MM.1S (cell line): ENCODE measurements around the gene C1orf198.
A peak's percentile ranks its signal among the peaks of the same experiment; 100 is the strongest.

ENCODE experiments used
- DNase-seq: peaks from one replicate; pipeline ENCODE4 v3.0.0-alpha.2; 2015
- H2AFZ ChIP-seq: fragments of 300-600 bp; sonication (generic); 2 replicates; pipeline ENCODE4 v1.6.0; 2016; ENCODE audit warnings: antibody characterized with exemption, low read length
- H3F3A ChIP-seq: fragments of 300-600 bp; sonication (generic); 2 replicates; pipeline ENCODE4 v1.6.1; 2016; ENCODE audit warnings: mild to moderate bottlenecking, antibody characterized with exemption, low read length, moderate library complexity, mixed read lengths; ENCODE audit not compliant: insufficient read depth
- H3K27ac ChIP-seq: fragments of 300-600 bp; sonication (generic); 2 replicates; pipeline ENCODE4 v1.5.1; 2016; ENCODE audit warnings: mild to moderate bottlenecking, low read length
- H3K27me3 ChIP-seq: fragments of 300-600 bp; sonication (generic); replicated peaks from 2 replicates; pipeline ENCODE4 v1.6.0; 2016; ENCODE audit warnings: low read length; ENCODE audit not compliant: insufficient read depth
- H3K36me3 ChIP-seq: fragments of 300-600 bp; sonication (generic); replicated peaks from 2 replicates; pipeline ENCODE4 v1.6.1; 2016; ENCODE audit warnings: mild to moderate bottlenecking, low read length, mixed read lengths; ENCODE audit not compliant: insufficient read depth
- H3K4me1 ChIP-seq: fragments of 300-600 bp; sonication (generic); 2 replicates; pipeline ENCODE4 v1.6.1; 2016; ENCODE audit warnings: low read length, mixed read lengths
- H3K4me2 ChIP-seq: fragments of 300-600 bp; sonication (generic); 2 replicates; pipeline ENCODE4 v1.6.0; 2016; ENCODE audit warnings: low read depth, low read length
- H3K4me3 ChIP-seq: fragments of 300-600 bp; sonication (generic); 2 replicates; pipeline ENCODE4 v1.5.1; 2016; ENCODE audit warnings: low read length, mixed read lengths
- H3K79me2 ChIP-seq: fragments of 300-600 bp; sonication (generic); 2 replicates; pipeline ENCODE4 v1.6.1; 2016; ENCODE audit warnings: mixed run types, low read length, mixed read lengths
- H3K9ac ChIP-seq: fragments of 300-600 bp; sonication (generic); 2 replicates; pipeline ENCODE4 v1.6.1; 2016; ENCODE audit warnings: low read length, mixed read lengths
- H3K9me2 ChIP-seq: fragments of 300-600 bp; sonication (generic); replicated peaks from 2 replicates; pipeline ENCODE4 v1.6.1; 2016; ENCODE audit warnings: mild to moderate bottlenecking, low read length, mixed read lengths; ENCODE audit not compliant: insufficient read depth
- H3K9me3 ChIP-seq: fragments of 300-600 bp; sonication (generic); replicated peaks from 2 replicates; pipeline ENCODE4 v1.6.1; 2016; ENCODE audit warnings: mild to moderate bottlenecking, low read length, mixed read lengths; ENCODE audit not compliant: insufficient read depth
- H4K20me1 ChIP-seq: fragments of 300-600 bp; sonication (generic); 2 replicates; pipeline ENCODE4 v1.6.1; 2016; ENCODE audit warnings: mild to moderate bottlenecking, low read length, moderate library complexity, mixed read lengths; ENCODE audit not compliant: insufficient read depth
- EZH2 ChIP-seq: fragments of 300-600 bp; sonication (generic); optimal IDR thresholded peaks from 2 replicates; pipeline ENCODE3; 2017; ENCODE audit warnings: low read depth, mild to moderate bottlenecking, antibody characterized with exemption, low read length, mixed read lengths
- EZH2phosphoT487 ChIP-seq: fragments of 300-600 bp; sonication (generic); IDR thresholded peaks from 2 replicates; pipeline ENCODE4 v1.6.1; 2018; ENCODE audit warnings: antibody characterized with exemption, low read length
- TF ChIP-seq, protein P1 (sequence below): fragments of 300-600 bp; sonication (generic); IDR thresholded peaks from 2 replicates; pipeline ENCODE4 v1.5.1; 2016; ENCODE audit warnings: antibody characterized with exemption, low read length, mixed read lengths

Gene C1orf198

DNA sequence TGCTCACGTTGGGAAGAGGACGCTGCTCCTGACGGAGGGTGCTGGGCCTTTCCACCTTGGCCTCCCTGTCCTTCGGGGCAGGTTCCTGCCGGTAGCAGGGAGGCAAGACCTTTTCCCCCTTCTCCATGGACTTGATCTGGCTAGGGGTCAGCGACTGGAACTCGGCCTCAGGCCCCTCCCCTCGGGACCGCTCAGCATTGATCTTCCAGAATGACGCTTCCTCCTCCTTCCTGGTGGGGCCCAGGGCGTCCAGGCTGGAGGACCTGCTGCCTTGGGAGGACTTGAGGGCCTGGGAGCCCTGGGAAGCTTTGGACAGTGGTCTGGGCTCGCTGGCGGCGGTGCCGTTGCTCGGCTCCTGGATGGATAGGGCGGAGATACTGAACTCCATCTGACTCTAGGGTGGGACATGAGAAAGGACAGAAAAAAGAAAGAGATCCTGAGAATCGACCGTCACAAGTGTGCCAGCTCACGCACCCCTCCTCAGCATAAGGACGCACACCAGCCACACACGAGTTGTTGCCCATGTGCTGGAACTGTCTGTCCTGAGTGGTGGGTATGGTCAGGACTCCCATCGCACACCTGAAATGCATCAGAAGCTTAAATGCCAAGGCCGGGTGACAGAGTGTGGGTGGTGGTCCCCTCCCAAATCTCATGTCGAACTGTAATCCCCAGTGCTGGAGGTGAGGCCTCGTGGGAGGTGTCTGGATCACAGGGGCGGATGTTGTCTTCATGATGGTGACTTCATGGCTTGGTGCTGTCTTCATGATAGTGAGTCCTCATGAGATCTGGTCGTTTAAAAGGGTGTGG, 24.6 kb downstream of the C1orf198 start:
- H3K4me2 ChIP-seq: no peak overlapping the region
- DNase-seq: no peak
- H3K36me3 ChIP-seq: no peaks in the 10 kb centered on the region
- no peaks in the 10 kb centered on the region for H3F3A ChIP-seq
- H3K9ac ChIP-seq: no peak overlapping the region
- no peaks in the 10 kb centered on the region for H3K27me3 ChIP-seq
- H4K20me1 ChIP-seq: no peaks in the 10 kb centered on the region
- no peak overlapping the region for H3K4me3 ChIP-seq
- no peak overlapping the region for H3K27ac ChIP-seq
- no peak for TF ChIP-seq EZH2phosphoT487
- TF ChIP-seq, protein P1, sequence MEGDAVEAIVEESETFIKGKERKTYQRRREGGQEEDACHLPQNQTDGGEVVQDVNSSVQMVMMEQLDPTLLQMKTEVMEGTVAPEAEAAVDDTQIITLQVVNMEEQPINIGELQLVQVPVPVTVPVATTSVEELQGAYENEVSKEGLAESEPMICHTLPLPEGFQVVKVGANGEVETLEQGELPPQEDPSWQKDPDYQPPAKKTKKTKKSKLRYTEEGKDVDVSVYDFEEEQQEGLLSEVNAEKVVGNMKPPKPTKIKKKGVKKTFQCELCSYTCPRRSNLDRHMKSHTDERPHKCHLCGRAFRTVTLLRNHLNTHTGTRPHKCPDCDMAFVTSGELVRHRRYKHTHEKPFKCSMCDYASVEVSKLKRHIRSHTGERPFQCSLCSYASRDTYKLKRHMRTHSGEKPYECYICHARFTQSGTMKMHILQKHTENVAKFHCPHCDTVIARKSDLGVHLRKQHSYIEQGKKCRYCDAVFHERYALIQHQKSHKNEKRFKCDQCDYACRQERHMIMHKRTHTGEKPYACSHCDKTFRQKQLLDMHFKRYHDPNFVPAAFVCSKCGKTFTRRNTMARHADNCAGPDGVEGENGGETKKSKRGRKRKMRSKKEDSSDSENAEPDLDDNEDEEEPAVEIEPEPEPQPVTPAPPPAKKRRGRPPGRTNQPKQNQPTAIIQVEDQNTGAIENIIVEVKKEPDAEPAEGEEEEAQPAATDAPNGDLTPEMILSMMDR: no peak
- TF ChIP-seq EZH2: no peak
- H3K9me3 ChIP-seq: no peaks in the 10 kb centered on the region
- H3K9me2 ChIP-seq: no peaks in the 10 kb centered on the region
- no peaks in the 10 kb centered on the region for H3K79me2 ChIP-seq
- H2AFZ ChIP-seq: no peak overlapping the region
- H3K4me1 ChIP-seq: no peaks in the 10 kb centered on the region

DNA sequence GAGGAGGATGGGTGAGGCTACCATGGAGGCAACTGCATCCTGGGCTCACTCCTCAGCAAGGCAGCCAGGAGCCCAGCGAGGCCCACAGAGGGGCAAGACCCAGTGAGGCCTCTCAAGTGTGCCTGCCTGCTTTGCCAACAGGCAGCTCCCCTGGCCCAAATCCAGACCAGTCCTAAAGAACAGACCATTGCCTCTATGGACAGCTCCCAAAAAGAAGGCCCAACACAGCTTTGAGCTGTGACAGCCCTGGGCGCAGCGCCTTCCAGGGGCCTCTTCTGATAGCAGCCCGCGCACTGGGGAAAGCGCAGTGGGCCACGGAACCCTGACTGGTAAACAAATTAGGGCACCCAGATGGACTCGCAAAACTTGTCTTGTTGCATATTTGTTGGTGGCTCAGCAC, 25.5 kb downstream of the C1orf198 start:
- Histone ChIP-seq H3K4me1 (no peaks in the 10 kb centered on the region), H3K36me3 (no peaks in the 10 kb centered on the region), H3K4me2 (no peak overlapping the region), H2AFZ (no peak overlapping the region), H3K9me3 (no peaks in the 10 kb centered on the region), H4K20me1 (no peaks in the 10 kb centered on the region), H3K9ac (no peak overlapping the region), H3K4me3 (no peak overlapping the region), H3K9me2 (no peaks in the 10 kb centered on the region), H3F3A (no peaks in the 10 kb centered on the region), H3K27ac (no peak overlapping the region), H3K27me3 (no peaks in the 10 kb centered on the region), H3K79me2 (no peaks in the 10 kb centered on the region)
- no peak for DNase-seq
- TF ChIP-seq, protein P1: no peak
- no peak for TF ChIP-seq EZH2phosphoT487
- no peak for TF ChIP-seq EZH2

DNA sequence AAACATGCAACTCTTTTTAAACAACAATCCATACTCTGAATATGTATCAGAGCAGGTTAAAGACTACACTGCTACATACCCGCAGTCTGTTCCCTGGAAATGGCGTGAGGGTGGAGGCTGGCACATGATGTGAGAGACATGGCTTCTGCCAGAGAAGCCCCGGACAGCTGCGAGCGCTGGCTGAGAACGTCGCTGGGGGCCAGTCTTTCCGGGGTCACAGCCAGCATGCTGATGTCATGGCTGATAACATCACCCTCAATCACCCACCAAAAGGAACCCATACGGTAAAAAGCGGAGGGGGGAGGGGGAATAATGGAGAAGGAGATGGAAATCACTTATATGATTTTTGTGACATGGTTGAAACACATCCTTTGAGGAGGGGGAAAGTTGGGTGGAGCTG, 29.1 kb downstream of the C1orf198 start:
- no peaks in the 10 kb centered on the region for H3K36me3 ChIP-seq
- no peaks in the 10 kb centered on the region for H3K79me2 ChIP-seq
- H3K27me3 ChIP-seq: no peaks in the 10 kb centered on the region
- no peak for DNase-seq
- TF ChIP-seq EZH2phosphoT487: no peak
- TF ChIP-seq EZH2: no peak
- H3K4me2 ChIP-seq: no peak overlapping the region
- peaks cover 20% of the 10 kb centered on the region for H3K4me1 ChIP-seq
- no peaks in the 10 kb centered on the region for H4K20me1 ChIP-seq
- H2AFZ ChIP-seq: no peak overlapping the region
- no peak overlapping the region for H3K9ac ChIP-seq
- H3K9me2 ChIP-seq: no peaks in the 10 kb centered on the region
- H3F3A ChIP-seq: peaks cover 16% of the 10 kb centered on the region
- no peaks in the 10 kb centered on the region for H3K9me3 ChIP-seq
- no peak overlapping the region for H3K4me3 ChIP-seq
- no peak overlapping the region for H3K27ac ChIP-seq

DNA sequence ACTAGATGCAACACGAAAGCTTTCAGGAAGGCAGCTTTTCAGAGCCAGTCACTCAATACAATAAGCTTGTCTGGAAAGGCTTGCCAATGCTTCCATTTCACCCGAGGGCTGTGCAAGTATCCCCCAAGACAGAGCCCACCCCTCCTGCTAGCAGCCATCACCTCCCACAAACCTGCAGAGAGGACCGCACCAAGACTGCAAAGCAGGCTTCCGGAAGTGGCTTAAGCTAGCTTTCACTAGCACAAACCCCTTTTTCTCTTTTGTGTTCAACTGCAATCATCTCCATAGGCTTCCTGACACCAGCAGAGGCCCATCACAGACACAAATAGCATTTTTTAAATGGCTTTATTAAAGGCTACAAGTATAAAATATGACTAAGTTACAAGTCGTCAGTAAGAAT, 31.5 kb downstream of the C1orf198 start:
- no peak for TF ChIP-seq EZH2
- no peak for TF ChIP-seq EZH2phosphoT487
- TF ChIP-seq, protein P1: no peak
- Histone ChIP-seq H3K4me3 (peak overlapping the region; percentile 36), H3F3A (peaks cover 16% of the 10 kb centered on the region), H3K9me3 (no peaks in the 10 kb centered on the region), H3K9ac (no peak overlapping the region), H3K36me3 (no peaks in the 10 kb centered on the region), H4K20me1 (no peaks in the 10 kb centered on the region), H3K27me3 (no peaks in the 10 kb centered on the region), H3K4me1 (peaks cover 20% of the 10 kb centered on the region), H3K27ac (no peak overlapping the region), H2AFZ (peak overlapping the region; percentile 2; the same call in 1 of the 2 replicates), H3K79me2 (no peaks in the 10 kb centered on the region), H3K9me2 (no peaks in the 10 kb centered on the region), H3K4me2 (peak overlapping the region; percentile 89)
- DNase-seq: peak; percentile 69
